Stimulated activated CD8-positive, alpha-beta memory T cell treated with anti-CD3 and anti-CD28 coated beads, Interleukin-15, amount 100 ng/mL, for 24 hours (primary cell): ENCODE data around the gene SAMD10.

ENCODE experiments used
- DNase-seq: peaks from one replicate; pipeline ENCODE4 v3.0.0-alpha.2; 2020; ENCODE audit warnings: low read depth

SAMD10 gene

GRCh38 chr20:63956664-63957003 is 22.8 kb downstream of the SAMD10 start:
- no peak for DNase-seq

- peak; percentile 76 for DNase-seq
Measured at GRCh38 chr20:63955827-63956663, 23.4 kb downstream of the SAMD10 start, which contains the start of gene UCKL1. Gene UCKL1 (minus strand): TSS chr20:63956416. CDS start chr20:63956372, 44 bp downstream.

- DNase-seq: no peak
Measured at GRCh38 chr20:63955281-63955826, 24.1 kb downstream of the SAMD10 start.

- DNase-seq: no peak
Measured at GRCh38 chr20:63953764-63954429, 25.5 kb downstream of the SAMD10 start.

- DNase-seq: no peak
Measured at GRCh38 chr20:63952769-63953168, 26.7 kb downstream of the SAMD10 start.

GRCh38 chr20:63952210-63952535 is 27.3 kb downstream of the SAMD10 start:
- no peak for DNase-seq

GRCh38 chr20:63951398-63952209 is 27.8 kb downstream of the SAMD10 start:
- DNase-seq: no peak

GRCh38 chr20:63950701-63951397 is 28.6 kb downstream of the SAMD10 start:
- no peak for DNase-seq

- DNase-seq: no peak
Measured at GRCh38 chr20:63947638-63948456, 31.6 kb downstream of the SAMD10 start.

GRCh38 chr20:63946986-63947637 is 32.3 kb downstream of the SAMD10 start:
- DNase-seq: no peak

GRCh38 chr20:63945921-63946920 is 33.2 kb downstream of the SAMD10 start:
- DNase-seq: no peak

- no peak for DNase-seq
Measured at GRCh38 chr20:63945031-63945658, 34.3 kb downstream of the SAMD10 start.

- no peak for DNase-seq
Measured at GRCh38 chr20:63944078-63944941, 35.1 kb downstream of the SAMD10 start.

- DNase-seq: no peak
Measured at GRCh38 chr20:63943808-63944077, 35.7 kb downstream of the SAMD10 start.

- DNase-seq: no peak
Measured at GRCh38 chr20:63942969-63943807, 36.3 kb downstream of the SAMD10 start.

GRCh38 chr20:63942250-63942951 is 37.0 kb downstream of the SAMD10 start:
- DNase-seq: no peak
